ENCODE data around the gene SDF2L1.
"Not testable (repeated sequence)": the region's sequence is repeated elsewhere in the genome, so short reads cannot be mapped to it uniquely, and the experiment has no call there.

Gene SDF2L1

GRCh38 chr22:21606775-21607174 lies 35.3 kb upstream of the SDF2L1 start:
- Histone ChIP-seq H3K36me3 (peaks cover 45% of the 10 kb centered on the region), H3K9me3 (ENCODE audit: severe bottlenecking) (no peaks in the 10 kb centered on the region), H3K27me3 (ENCODE audit: insufficient read depth, low read depth, severe bottlenecking) (no peaks in the 10 kb centered on the region), H3K4me3 (ENCODE audit: low read depth, low read length) (no peak overlapping the region), H3K27ac (no peak overlapping the region)
- TF ChIP-seq CTCF (IDR thresholded peaks at IDR 0.05; ENCODE audit: low read depth, low read length) = no peak
- no peak for DNase-seq

DNA sequence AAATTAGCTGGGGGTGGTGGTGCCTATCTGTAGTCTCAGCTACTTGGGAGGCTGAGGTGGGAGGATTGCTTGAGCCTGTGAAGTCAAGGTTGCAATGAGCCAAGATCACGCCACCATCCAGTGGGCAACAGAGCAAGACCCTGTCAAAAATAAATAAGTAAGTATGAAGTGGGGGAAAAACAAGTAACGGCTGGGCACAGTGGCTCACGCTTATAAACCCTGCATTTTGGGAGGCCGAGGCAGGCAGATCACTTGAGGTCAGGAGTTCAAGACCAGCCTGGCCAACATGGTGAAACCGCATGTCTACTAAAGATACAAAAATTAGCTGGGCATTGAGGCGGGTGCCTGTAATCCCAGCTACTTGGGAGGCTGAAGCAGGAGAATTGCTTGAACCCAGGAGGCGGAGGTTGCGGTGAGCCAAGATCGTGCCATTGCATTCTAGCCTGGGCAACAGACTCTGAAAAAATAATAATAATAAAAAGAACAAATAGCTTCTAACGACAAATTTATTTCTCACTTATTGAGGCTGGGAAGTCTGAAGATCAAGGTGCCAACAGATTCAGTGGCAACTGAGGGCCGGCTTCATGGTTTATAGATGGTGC lies 32.4 kb upstream of the SDF2L1 start:
- H3K9me3 ChIP-seq (ENCODE audit: severe bottlenecking); H3K27ac ChIP-seq; H3K27me3 ChIP-seq (ENCODE audit: insufficient read depth, low read depth, severe bottlenecking); H3K4me3 ChIP-seq (ENCODE audit: low read depth, low read length); DNase-seq: not testable (repeated sequence)
- peaks cover 62% of the 10 kb centered on the region for H3K36me3 ChIP-seq

DNA sequence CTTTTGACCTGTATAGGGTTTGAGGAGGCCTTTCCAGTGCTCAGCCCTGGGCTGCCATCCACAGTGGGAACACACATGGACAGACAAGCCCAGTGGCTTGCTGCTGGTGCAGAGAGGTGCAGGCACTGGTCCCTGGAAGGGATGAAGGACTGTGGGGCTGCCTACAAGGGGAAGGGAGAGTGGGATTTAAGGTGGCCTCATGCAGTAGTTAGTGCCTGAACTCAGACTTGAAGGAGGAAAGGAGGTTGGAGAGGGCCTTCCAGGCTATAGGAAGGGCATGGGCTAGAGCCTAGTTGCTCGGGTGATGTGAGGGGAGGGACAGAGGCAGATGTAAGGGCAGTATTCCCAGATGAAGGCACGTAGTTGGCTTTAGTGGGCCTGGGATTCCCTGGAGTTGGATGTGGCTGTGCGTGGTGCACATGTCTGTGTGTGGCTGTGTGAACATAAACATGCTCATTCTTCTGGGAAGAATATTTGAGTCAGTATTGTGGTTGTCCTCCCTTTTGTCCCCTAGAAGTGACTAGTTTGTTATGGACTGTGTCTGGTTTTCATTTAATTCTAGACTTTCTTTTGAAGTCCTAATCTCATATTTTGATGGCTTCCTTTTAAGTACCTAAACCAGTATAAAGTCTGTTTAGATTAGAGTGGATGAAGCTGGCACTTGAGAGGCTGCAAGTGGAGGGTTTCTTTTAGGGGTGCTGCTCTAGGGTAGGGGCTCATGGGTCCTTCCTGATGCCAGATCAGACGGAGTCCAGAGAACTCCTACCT lies 30.7 kb upstream of the SDF2L1 start:
- no peak for DNase-seq
- Histone ChIP-seq H3K4me3 (ENCODE audit: low read depth, low read length) (no peak overlapping the region), H3K36me3 (peaks cover 68% of the 10 kb centered on the region), H3K9me3 (ENCODE audit: severe bottlenecking) (no peaks in the 10 kb centered on the region), H3K27ac (no peak overlapping the region), H3K27me3 (ENCODE audit: insufficient read depth, low read depth, severe bottlenecking) (no peaks in the 10 kb centered on the region)
- TF ChIP-seq CTCF (IDR thresholded peaks at IDR 0.05; ENCODE audit: low read depth, low read length) = no peak

DNA sequence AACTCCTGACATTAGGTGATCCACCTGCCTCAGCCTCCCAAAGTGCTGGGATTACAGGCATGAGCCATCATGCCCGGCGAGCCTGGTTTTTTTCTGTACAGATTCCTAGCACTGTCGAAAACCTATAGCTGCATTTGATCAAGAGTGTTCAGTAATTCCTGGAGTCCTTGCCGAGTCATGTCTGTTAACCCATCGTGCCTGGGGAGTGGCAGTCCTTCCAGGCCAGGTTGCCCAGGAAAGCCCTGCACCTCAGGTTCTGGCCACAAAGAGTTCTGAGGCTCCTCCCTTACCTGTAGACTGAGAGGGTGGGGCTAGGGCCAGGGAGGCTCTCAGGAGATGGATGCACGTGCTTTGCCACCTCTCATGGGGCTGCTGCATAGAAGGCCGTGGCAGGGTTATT lies 29.2 kb upstream of the SDF2L1 start:
- Histone ChIP-seq H3K9me3 (ENCODE audit: severe bottlenecking) (no peaks in the 10 kb centered on the region), H3K4me3 (ENCODE audit: low read depth, low read length) (no peak overlapping the region), H3K36me3 (peaks cover 68% of the 10 kb centered on the region), H3K27ac (no peak overlapping the region), H3K27me3 (ENCODE audit: insufficient read depth, low read depth, severe bottlenecking) (no peaks in the 10 kb centered on the region)
- DNase-seq = no peak
- no peak for TF ChIP-seq CTCF (IDR thresholded peaks at IDR 0.05; ENCODE audit: low read depth, low read length)

GRCh38 chr22:21613553-21614233 lies 28.4 kb upstream of the SDF2L1 start:
- Histone ChIP-seq H3K27ac (no peak overlapping the region), H3K9me3 (ENCODE audit: severe bottlenecking) (no peaks in the 10 kb centered on the region), H3K27me3 (ENCODE audit: insufficient read depth, low read depth, severe bottlenecking) (no peaks in the 10 kb centered on the region), H3K4me3 (ENCODE audit: low read depth, low read length) (no peak overlapping the region), H3K36me3 (peaks cover 70% of the 10 kb centered on the region)
- no peak for TF ChIP-seq CTCF (IDR thresholded peaks at IDR 0.05; ENCODE audit: low read depth, low read length)
- DNase-seq = no peak

GRCh38 chr22:21615731-21616130 lies 26.4 kb upstream of the SDF2L1 start:
- TF ChIP-seq CTCF (IDR thresholded peaks at IDR 0.05; ENCODE audit: low read depth, low read length) = no peak
- peaks cover 74% of the 10 kb centered on the region for H3K36me3 ChIP-seq
- H3K9me3 ChIP-seq (ENCODE audit: severe bottlenecking) = no peaks in the 10 kb centered on the region
- H3K4me3 ChIP-seq (ENCODE audit: low read depth, low read length) = no peak overlapping the region
- no peak overlapping the region for H3K27ac ChIP-seq
- H3K27me3 ChIP-seq (ENCODE audit: insufficient read depth, low read depth, severe bottlenecking) = no peaks in the 10 kb centered on the region
- no peak for DNase-seq

DNA sequence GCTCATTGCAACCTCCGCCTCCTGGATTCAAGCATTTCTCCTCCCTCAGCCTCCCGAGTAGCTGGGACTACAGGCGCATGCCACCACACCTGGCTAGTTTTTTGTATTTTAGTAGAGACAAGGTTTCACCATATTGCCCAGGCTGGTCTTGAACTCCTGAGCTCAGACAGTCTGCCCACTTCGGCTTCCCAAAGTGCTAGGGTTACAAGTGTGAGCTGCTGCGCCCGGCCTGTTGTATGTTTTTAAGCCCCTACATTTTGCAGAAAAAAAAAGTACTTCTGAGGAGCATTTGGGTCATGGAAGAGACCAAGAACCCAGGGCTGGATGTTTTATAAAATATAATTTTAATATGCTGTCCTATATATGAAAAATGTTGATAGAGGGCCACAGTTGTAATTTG lies 24.8 kb upstream of the SDF2L1 start:
- not testable (repeated sequence) for H3K9me3 ChIP-seq (ENCODE audit: severe bottlenecking); H3K27ac ChIP-seq; H3K4me3 ChIP-seq (ENCODE audit: low read depth, low read length); DNase-seq; H3K27me3 ChIP-seq (ENCODE audit: insufficient read depth, low read depth, severe bottlenecking)
- peaks cover 64% of the 10 kb centered on the region for H3K36me3 ChIP-seq

Data from WERI-Rb-1 (cell line).